MG63 (cell line): ENCODE measurements around the gene F10. TPM values are rescaled to one million over a fixed set of nuclear protein-coding genes. Genes with fewer than 3 reads are reported as not detected.
"Not testable (repeated sequence)": the region's sequence is repeated elsewhere in the genome, so short reads cannot be mapped to it uniquely, and the experiment has no call there.

Source experiments
- DNase-seq: peaks from one replicate; pipeline ENCODE4 v3.0.0-alpha.2; 2020
- H3K27me3 ChIP-seq: fragments of 250-450 bp; sonication (Bioruptor Pico); 2 replicates; pipeline ENCODE4 v1.5.1; 2020; ENCODE audit warnings: mild to moderate bottlenecking, moderate library complexity
- H3K36me3 ChIP-seq: fragments of 250-450 bp; sonication (Bioruptor Pico); 2 replicates; pipeline ENCODE4 v1.5.1; 2020; ENCODE audit warnings: mild to moderate bottlenecking, moderate library complexity
- H3K4me3 ChIP-seq: fragments of 250-450 bp; sonication (Bioruptor Pico); 2 replicates; pipeline ENCODE4 v1.5.1; 2020; ENCODE audit warnings: mild to moderate bottlenecking, moderate library complexity
- H3K9me3 ChIP-seq: fragments of 250-450 bp; sonication (Bioruptor Pico); 2 replicates; pipeline ENCODE4 v1.5.1; 2020; ENCODE audit warnings: mild to moderate bottlenecking, moderate library complexity
- total RNA-seq: library from RNA; depleted of rRNA; stranded (reverse); fragments of >200 nt; shearing (Covaris generic); gene quantifications from 2 replicates; pipeline ENCODE4 v1.2.3, GENCODE V29; 2014; ENCODE audit warnings: low replicate concordance

The F10 gene
- total RNA-seq, 1 experiment from 2014 or later, result not detected

DNA sequence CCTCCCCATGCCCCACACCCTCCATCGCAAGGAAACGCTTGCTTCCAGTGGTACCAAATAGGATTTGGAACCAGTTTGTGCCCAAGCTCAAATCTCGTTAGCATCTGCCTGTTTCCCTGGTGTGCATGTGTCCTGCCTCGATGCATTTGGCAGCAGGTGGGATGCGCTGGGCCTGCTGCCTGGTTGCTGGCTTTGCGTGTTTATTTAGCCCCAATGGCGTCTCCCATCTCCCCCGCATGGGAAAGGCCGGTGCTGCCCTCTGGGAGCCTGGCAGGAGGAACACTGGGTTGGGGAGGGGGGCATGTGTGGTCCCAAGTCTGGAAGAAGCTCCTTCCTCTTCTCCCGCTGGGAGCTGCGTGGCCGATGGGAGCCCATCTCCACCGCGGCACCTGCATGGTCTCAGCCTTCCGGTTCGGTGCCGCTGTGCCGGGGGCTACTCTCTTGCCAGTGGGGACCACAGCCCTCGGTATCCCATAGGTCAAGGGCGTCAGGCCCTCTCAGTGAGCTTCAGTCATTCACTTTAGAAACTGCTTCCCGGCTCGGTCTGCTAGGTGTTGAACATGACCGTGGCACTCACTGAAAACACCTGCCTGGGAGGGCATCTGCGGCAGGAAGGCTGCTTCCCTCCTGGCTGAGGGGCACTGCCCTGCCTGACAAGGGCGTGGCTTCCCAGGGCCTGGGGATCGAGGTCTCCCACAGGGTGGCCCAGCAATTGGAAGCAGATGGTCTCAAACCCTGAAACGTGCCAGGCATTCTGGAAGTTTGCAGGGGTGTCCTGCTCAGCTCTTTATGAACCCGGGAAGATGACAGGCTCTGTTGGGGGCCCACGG lies 28.8 kb upstream of the F10 start:
- H3K27me3 ChIP-seq, result peaks cover 2% of the 10 kb centered on the region; the same call in 1 of the 2 replicates
- no peaks in the 10 kb centered on the region for H3K9me3 ChIP-seq
- no peak for DNase-seq
- H3K4me3 ChIP-seq, result no peak overlapping the region
- no peaks in the 10 kb centered on the region for H3K36me3 ChIP-seq

GRCh38 chr13:113094410-113094800 lies 28.2 kb upstream of the F10 start:
- Histone ChIP-seq H3K36me3 (no peaks in the 10 kb centered on the region), H3K4me3 (no peak overlapping the region), H3K27me3 (peaks cover 2% of the 10 kb centered on the region; the same call in 1 of the 2 replicates), H3K9me3 (no peaks in the 10 kb centered on the region)
- DNase-seq, result no peak

- Histone ChIP-seq H3K9me3 (no peaks in the 10 kb centered on the region), H3K4me3 (no peak overlapping the region), H3K36me3 (no peaks in the 10 kb centered on the region), H3K27me3 (peaks cover 2% of the 10 kb centered on the region; the same call in 1 of the 2 replicates)
- DNase-seq, result no peak
Observed at GRCh38 chr13:113095146-113096051, 27.2 kb upstream of the F10 start.

DNA sequence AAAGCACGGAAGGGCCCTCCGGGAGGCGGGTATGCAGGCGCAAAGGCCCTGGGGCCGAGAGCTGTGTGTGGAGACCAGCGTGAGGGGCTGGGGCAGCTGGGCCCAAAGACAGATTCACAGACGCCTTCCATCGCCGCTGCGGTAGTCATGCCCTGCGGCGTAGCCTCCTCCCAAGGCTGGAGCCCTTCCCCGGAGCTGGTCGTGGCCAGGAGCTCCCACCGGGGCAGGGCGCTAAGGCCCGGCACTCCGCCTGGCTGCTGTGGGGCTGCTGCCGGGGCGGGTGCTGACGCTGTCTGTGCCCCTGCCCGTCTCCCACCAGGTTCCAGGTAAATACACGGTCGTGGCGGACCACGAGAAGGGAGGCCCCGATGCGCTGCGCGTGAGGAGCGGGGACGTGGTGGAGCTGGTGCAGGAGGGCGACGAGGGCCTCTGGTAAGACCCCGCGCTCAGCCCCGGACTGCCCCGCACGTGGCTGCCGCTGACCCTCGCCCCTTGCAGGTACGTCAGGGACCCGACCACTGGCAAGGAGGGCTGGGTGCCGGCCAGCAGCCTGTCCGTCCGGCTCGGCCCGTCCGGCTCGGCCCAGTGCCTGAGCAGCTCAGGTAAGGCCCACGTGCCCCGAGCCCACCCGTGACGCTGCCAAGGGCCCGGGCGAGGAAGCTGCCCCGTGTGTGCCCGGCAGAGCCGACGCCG lies 26.4 kb upstream of the F10 start:
- H3K4me3 ChIP-seq, result no peak overlapping the region
- no peak for DNase-seq
- no peaks in the 10 kb centered on the region for H3K9me3 ChIP-seq
- H3K36me3 ChIP-seq, result no peaks in the 10 kb centered on the region
- H3K27me3 ChIP-seq, result peaks cover 2% of the 10 kb centered on the region; the same call in 1 of the 2 replicates

DNA sequence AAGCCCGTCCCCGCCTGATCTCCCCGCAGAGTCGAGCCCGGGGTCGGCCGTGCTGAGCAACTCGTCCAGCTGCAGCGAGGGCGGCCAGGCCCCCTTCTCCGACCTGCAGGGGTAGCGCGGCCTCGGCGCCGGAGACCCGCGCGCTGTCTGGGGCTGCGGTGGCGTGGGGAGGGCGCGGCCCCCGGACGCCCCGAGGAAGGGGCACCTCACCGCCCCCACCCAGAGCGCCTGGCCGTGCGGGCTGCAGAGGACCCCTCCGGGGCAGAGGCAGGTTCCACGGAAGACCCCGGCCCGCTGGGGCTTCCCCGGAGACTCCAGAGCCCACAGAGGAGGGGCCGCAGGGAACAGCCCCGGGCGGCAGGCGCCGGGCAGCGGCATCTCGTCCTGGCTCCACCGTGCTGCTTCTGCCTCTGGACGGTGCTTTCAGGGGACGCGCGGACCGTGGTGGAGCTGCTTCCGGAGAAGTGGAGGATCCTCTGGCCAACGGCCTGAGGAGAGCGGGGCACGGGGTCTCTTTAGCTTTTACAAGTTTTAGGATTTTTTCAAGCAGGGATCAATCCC lies 25.8 kb upstream of the F10 start:
- H3K27me3 ChIP-seq, result peaks cover 2% of the 10 kb centered on the region; the same call in 1 of the 2 replicates
- no peaks in the 10 kb centered on the region for H3K36me3 ChIP-seq
- H3K9me3 ChIP-seq, result no peaks in the 10 kb centered on the region
- no peak for DNase-seq
- H3K4me3 ChIP-seq, result no peak overlapping the region

GRCh38 chr13:113097651-113098050 lies 24.9 kb upstream of the F10 start:
- Histone ChIP-seq H3K4me3 (no peak overlapping the region), H3K9me3 (no peaks in the 10 kb centered on the region), H3K36me3 (no peaks in the 10 kb centered on the region), H3K27me3 (peaks cover 2% of the 10 kb centered on the region; the same call in 1 of the 2 replicates)
- no peak for DNase-seq

- Histone ChIP-seq H3K36me3 (no peaks in the 10 kb centered on the region), H3K9me3 (no peaks in the 10 kb centered on the region), H3K27me3 (peaks cover 2% of the 10 kb centered on the region; the same call in 1 of the 2 replicates), H3K4me3 (no peak overlapping the region)
- no peak for DNase-seq
Observed at GRCh38 chr13:113098162-113098732, 24.4 kb upstream of the F10 start.

DNA sequence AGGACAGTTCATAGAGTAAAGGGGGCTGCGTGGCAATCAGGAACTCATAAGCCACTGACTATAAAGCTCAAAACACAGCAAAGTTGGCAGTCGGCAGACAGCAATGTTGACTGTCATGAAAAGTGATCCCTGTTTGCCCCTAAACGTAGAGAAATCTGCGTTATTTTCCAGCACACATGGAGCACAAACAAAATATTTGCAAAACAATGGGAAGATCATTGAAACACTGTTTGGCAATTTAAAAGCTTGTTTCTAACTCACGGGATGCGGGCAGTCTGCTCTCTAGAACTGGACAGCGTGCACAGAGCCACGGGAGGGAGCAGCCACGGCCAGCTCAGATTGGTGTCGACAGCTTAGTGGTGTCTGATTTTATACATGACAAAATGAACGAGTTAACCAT lies 23.5 kb upstream of the F10 start:
- no peak for DNase-seq
- no peak overlapping the region for H3K4me3 ChIP-seq
- peaks cover 2% of the 10 kb centered on the region; the same call in 1 of the 2 replicates for H3K27me3 ChIP-seq
- H3K9me3 ChIP-seq, result no peaks in the 10 kb centered on the region
- H3K36me3 ChIP-seq, result no peaks in the 10 kb centered on the region

DNA sequence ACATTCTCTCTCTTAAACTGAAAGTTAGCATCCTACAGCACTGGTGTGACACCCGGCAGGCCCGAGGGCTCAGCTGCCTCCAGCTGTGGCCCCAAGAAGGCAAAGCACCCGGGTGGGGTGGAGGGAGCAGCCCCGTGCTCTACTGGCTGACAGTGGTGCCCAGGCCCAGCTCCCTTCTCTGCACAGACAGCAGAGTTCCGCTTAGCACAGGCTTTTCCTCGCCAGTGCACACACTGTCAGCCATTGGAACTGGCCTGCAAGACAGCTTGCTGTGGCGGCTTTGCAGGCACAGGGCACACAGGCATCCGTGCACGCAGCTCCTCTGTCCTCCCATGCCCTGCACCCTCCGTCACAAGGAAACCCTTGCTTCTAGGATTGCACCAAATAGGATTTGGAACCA lies 20.3 kb upstream of the F10 start:
- not testable (repeated sequence) for H3K9me3 ChIP-seq, DNase-seq, H3K27me3 ChIP-seq, H3K4me3 ChIP-seq, H3K36me3 ChIP-seq

- H3K27me3 ChIP-seq, result no peaks in the 10 kb centered on the region; the same call in 1 of the 2 replicates
- no peak for DNase-seq
- no peaks in the 10 kb centered on the region for H3K36me3 ChIP-seq
- H3K4me3 ChIP-seq, result no peak overlapping the region
- no peaks in the 10 kb centered on the region for H3K9me3 ChIP-seq
Observed at GRCh38 chr13:113102727-113103126, 19.9 kb upstream of the F10 start.

DNA sequence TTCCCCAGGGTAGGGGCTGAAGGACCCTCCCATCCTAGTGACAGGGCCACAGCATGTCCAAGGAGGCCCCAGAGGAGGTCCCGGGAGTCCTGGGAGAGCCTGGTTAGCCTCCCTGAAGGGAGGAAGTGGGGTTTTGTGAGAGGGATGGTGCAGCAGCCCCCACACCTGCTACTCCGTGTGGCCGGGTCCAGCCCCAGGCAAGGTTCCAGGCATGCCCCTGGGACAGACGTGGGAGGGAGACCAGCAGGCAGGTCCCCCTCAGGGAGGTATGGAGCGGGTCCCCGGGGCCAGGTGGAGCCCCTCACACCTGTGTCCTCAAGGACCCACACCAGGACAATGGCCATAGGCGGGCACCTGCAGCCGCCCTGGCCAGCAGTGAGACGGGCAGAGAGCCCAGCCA lies 19.0 kb upstream of the F10 start:
- no peak for DNase-seq
- no peak overlapping the region for H3K4me3 ChIP-seq

DNA sequence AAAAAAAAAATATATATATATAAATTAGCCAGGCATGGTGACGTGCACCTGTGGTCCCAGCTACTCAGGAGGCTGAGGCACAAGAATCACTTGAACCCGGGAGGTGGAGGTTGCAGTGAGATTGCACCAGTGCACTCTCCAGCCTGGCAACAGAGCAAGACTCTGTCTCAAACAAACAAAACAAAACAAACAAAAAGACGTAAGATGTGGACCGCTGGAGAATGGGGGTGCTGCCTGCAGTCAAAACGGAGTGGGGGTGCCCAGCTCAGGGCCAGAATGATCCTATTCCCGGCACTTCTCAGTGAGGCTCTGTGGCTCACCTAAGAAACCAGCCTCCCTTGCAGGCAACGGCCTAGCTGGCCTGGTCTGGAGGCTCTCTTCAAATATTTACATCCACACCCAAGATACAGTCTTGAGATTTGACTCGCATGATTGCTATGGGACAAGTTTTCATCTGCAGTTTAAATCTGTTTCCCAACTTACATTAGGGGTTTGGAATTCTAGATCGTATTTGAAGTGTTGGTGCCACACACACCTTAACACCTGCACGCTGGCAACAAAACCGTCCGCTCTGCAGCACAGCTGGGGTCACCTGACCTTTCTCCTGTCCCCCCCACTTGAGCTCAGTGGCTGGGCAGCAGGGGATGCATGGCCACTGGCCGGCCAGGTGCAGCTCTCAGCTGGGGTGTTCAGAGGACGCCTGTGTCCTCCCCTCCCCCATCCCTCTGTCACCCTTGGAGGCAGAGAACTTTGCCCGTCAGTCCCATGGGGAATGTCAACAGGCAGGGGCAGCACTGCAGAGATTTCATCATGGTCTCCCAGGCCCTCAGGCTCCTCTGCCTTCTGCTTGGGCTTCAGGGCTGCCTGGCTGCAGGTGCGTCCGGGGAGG lies 17.3 kb upstream of the F10 start, which contains the start of gene F7:
F7 (plus strand) TSS at position 760 of the 889 bp plus-strand sequence; CDS start at position 811, 51 bp downstream.
- H3K9me3 ChIP-seq, result no peaks in the 10 kb centered on the region
- peaks cover 10% of the 10 kb centered on the region for H3K27me3 ChIP-seq
- DNase-seq, result no peak
- H3K36me3 ChIP-seq, result no peaks in the 10 kb centered on the region
- H3K4me3 ChIP-seq, result no peak within 1 kb of the TSS

More for the DNA sequence above, 19.0 kb upstream of the F10 start:
- no peaks in the 10 kb centered on the region; the same call in 1 of the 2 replicates for H3K27me3 ChIP-seq
- no peaks in the 10 kb centered on the region for H3K9me3 ChIP-seq
- no peaks in the 10 kb centered on the region for H3K36me3 ChIP-seq

GRCh38 chr13:113105921-113106452 lies 16.6 kb upstream of the F10 start:
- Histone ChIP-seq H3K36me3 (no peaks in the 10 kb centered on the region), H3K27me3 (peaks cover 17% of the 10 kb centered on the region), H3K4me3 (no peak overlapping the region), H3K9me3 (no peaks in the 10 kb centered on the region)
- no peak for DNase-seq

- DNase-seq, result no peak
- Histone ChIP-seq H3K36me3 (no peaks in the 10 kb centered on the region), H3K9me3 (no peaks in the 10 kb centered on the region), H3K4me3 (no peak overlapping the region), H3K27me3 (peaks cover 18% of the 10 kb centered on the region)
Observed at GRCh38 chr13:113106711-113107351, 15.8 kb upstream of the F10 start.
